Smooth muscle cell (in vitro differentiated cells): ENCODE measurements around the gene SLC12A3. TPM values are rescaled to one million over a fixed set of nuclear protein-coding genes. Genes with fewer than 3 reads are reported as not detected.

Experiments used
- DNase-seq: peaks from one replicate; lab custom pipeline; 2025; ENCODE audit not compliant: unreplicated experiment; lab: John Stamatoyannopoulos, UW
- H2AFZ ChIP-seq: fragments of 200-600 bp; sonication (generic); 2 replicates; pipeline ENCODE4 v1.6.0; 2016; ENCODE audit warnings: antibody characterized with exemption, low read depth, mild to moderate bottlenecking
- H3F3A ChIP-seq: fragments of 200-600 bp; sonication (generic); 2 replicates; pipeline ENCODE4 v1.6.0; 2017; ENCODE audit warnings: antibody characterized with exemption, low read depth
- H3K27ac ChIP-seq: fragments of 200-600 bp; sonication (generic); 2 replicates; pipeline ENCODE4 v1.5.1; 2016; ENCODE audit warnings: low read depth, mild to moderate bottlenecking
- H3K27me3 ChIP-seq: fragments of 200-600 bp; sonication (generic); 2 replicates; pipeline ENCODE4 v1.6.1; 2016; ENCODE audit warnings: low read depth, mild to moderate bottlenecking
- H3K36me3 ChIP-seq: fragments of 200-600 bp; sonication (generic); 2 replicates; pipeline ENCODE4 v1.5.1; 2016; ENCODE audit warnings: low read depth
- H3K4me1 ChIP-seq: fragments of 200-600 bp; sonication (generic); 2 replicates; pipeline ENCODE4 v1.5.1; 2016; ENCODE audit warnings: low read depth
- H3K4me2 ChIP-seq: fragments of 200-600 bp; sonication (generic); 2 replicates; pipeline ENCODE4 v1.6.0; 2016; ENCODE audit warnings: mild to moderate bottlenecking
- H3K4me3 ChIP-seq: fragments of 200-600 bp; sonication (generic); 2 replicates; pipeline ENCODE4 v1.5.1; 2016; ENCODE audit warnings: mild to moderate bottlenecking
- H3K79me2 ChIP-seq: fragments of 200-600 bp; sonication (generic); 2 replicates; pipeline ENCODE4 v1.6.0; 2016; ENCODE audit warnings: low read depth, mild to moderate bottlenecking
- H3K9ac ChIP-seq: fragments of 200-600 bp; sonication (generic); 2 replicates; pipeline ENCODE4 v1.6.0; 2016; ENCODE audit warnings: low read depth
- H3K9me3 ChIP-seq: fragments of 200-600 bp; sonication (generic); replicated peaks from 2 replicates; pipeline ENCODE4 v1.5.1; 2016; ENCODE audit warnings: low read depth
- H4K20me1 ChIP-seq: fragments of 200-600 bp; sonication (generic); 2 replicates; pipeline ENCODE4 v1.6.0; 2016; ENCODE audit warnings: low read depth
- WGBS: methylation state at CpG from one replicate; pipeline ENCODE4 v1.1.7; 2016; ENCODE audit warnings: low lambda C conversion rate; 5-methylcytosine and 5-hydroxymethylcytosine counted together
- polyA plus RNA-seq: library from polyadenylated mRNA; unstranded; fragments of >200 nt; fragmentation: Nextera tagmentation; extraction: Ambion mirVana; gene quantifications from 2 replicates; pipeline ENCODE4 v1.2.1, GENCODE V29; 2016
- total RNA-seq: library from RNA; depleted of rRNA; stranded (reverse); fragments of >200 nt; gene quantifications from 2 replicates; pipeline ENCODE4 v1.2.3, GENCODE V29; 2014
- TF ChIP-seq, protein P1 (sequence below): fragments of 200-600 bp; sonication (generic); IDR thresholded peaks from 2 replicates; pipeline ENCODE4 v1.5.1; 2017; ENCODE audit warnings: borderline replicate concordance, mild to moderate bottlenecking, antibody characterized with exemption; ENCODE audit not compliant: insufficient read depth, poor library complexity, severe bottlenecking

SLC12A3 gene
- total and polyA plus RNA-seq, 2 experiments from 2014 or later, result not detected

DNA sequence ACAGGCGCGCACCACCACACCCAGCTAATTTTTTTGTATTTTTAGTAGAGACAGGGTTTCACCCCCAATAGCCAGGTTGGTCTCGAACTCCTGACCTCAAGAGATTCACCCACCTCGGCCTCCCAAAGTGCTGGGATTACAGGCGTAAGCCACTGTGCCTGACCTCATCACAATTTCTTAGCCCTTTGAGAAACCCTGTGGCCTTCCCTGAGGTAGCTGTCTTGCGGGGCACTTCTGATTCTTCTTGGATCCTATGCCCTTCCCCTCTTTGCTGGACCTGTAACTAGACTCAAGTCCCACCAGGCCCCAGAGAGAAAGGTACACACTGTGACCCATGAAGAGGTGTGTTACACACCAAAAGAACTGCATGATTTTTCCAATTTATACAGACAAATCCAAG is 83.2 kb downstream of the SLC12A3 start:
- Histone ChIP-seq H3K27ac (no peak overlapping the region), H3K9me3 (no peaks in the 10 kb centered on the region), H3K79me2 (no peaks in the 10 kb centered on the region), H3K4me3 (no peak overlapping the region), H3K27me3 (no peaks in the 10 kb centered on the region), H2AFZ (no peak overlapping the region), H3K36me3 (peaks cover 11% of the 10 kb centered on the region), H3K9ac (no peak overlapping the region), H3F3A (peaks cover 31% of the 10 kb centered on the region), H4K20me1 (peaks cover 9% of the 10 kb centered on the region), H3K4me1 (no peaks in the 10 kb centered on the region), H3K4me2 (no peak overlapping the region)
- DNase-seq, result no peak
- TF ChIP-seq, protein P1, sequence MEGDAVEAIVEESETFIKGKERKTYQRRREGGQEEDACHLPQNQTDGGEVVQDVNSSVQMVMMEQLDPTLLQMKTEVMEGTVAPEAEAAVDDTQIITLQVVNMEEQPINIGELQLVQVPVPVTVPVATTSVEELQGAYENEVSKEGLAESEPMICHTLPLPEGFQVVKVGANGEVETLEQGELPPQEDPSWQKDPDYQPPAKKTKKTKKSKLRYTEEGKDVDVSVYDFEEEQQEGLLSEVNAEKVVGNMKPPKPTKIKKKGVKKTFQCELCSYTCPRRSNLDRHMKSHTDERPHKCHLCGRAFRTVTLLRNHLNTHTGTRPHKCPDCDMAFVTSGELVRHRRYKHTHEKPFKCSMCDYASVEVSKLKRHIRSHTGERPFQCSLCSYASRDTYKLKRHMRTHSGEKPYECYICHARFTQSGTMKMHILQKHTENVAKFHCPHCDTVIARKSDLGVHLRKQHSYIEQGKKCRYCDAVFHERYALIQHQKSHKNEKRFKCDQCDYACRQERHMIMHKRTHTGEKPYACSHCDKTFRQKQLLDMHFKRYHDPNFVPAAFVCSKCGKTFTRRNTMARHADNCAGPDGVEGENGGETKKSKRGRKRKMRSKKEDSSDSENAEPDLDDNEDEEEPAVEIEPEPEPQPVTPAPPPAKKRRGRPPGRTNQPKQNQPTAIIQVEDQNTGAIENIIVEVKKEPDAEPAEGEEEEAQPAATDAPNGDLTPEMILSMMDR, result no peak
- WGBS, result 94% methylated on average over 6 of the region's 6 CpGs

DNA sequence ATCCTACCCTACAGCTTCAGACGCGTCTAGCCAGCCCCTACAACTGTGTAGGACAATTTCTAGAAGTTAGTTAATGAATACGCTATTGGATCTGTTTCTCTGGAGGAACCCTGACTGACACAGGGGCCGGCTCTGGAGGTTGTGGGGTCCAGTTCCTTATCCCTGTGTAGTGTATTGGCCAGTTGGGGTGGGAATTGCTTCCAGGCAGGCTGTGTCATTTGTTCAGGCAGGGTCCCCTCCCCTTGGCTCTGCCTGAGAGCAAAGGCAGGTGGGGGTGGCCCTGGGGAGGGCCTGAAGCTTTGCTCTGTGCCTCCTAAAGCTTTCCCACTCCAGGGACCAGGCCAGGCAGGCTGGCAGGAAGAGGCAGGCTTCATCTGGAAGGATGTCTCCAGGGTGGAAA is 85.0 kb downstream of the SLC12A3 start:
- no peaks in the 10 kb centered on the region for H3K9me3 ChIP-seq
- DNase-seq, result no peak
- no peaks in the 10 kb centered on the region for H3K79me2 ChIP-seq
- no peak overlapping the region for H3K4me3 ChIP-seq
- no peaks in the 10 kb centered on the region for H4K20me1 ChIP-seq
- no peak overlapping the region for H3K4me2 ChIP-seq
- peaks cover 13% of the 10 kb centered on the region for H3F3A ChIP-seq
- no peak overlapping the region for H2AFZ ChIP-seq
- no peaks in the 10 kb centered on the region for H3K4me1 ChIP-seq
- no peaks in the 10 kb centered on the region for H3K27me3 ChIP-seq
- no peak overlapping the region for H3K9ac ChIP-seq
- WGBS, result 83% methylated on average over 4 of the region's 4 CpGs
- no peak overlapping the region for H3K27ac ChIP-seq
- TF ChIP-seq, protein P1, result no peak
- no peaks in the 10 kb centered on the region for H3K36me3 ChIP-seq

DNA sequence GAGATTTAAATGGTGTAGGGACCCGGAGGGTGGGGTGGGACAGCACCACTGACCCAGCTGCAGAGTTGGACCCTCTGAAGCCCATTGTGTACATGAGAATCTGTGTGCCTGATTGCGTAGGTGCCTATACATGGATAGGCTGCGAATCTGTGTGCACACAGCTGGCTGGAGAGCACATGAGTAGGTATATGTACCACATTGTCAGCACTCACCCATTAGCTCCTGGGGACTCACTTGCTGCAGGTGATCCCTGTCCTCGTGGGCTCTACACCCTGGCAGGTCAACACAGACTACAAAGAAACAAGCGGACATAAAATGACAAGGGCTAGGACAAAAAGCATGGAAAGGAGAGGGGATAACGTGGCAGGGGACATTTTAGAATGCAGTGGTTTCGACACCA is 85.4 kb downstream of the SLC12A3 start:
- Histone ChIP-seq H3K79me2 (no peaks in the 10 kb centered on the region), H3K36me3 (no peaks in the 10 kb centered on the region), H2AFZ (no peak overlapping the region), H3K4me3 (no peak overlapping the region), H3F3A (peaks cover 10% of the 10 kb centered on the region), H3K27ac (no peak overlapping the region), H3K9ac (no peak overlapping the region), H3K4me1 (no peaks in the 10 kb centered on the region), H3K27me3 (no peaks in the 10 kb centered on the region), H3K9me3 (no peaks in the 10 kb centered on the region), H4K20me1 (no peaks in the 10 kb centered on the region), H3K4me2 (no peak overlapping the region)
- no peak for DNase-seq
- 86% methylated on average over 7 of the region's 7 CpGs for WGBS
- TF ChIP-seq, protein P1, result no peak

DNA sequence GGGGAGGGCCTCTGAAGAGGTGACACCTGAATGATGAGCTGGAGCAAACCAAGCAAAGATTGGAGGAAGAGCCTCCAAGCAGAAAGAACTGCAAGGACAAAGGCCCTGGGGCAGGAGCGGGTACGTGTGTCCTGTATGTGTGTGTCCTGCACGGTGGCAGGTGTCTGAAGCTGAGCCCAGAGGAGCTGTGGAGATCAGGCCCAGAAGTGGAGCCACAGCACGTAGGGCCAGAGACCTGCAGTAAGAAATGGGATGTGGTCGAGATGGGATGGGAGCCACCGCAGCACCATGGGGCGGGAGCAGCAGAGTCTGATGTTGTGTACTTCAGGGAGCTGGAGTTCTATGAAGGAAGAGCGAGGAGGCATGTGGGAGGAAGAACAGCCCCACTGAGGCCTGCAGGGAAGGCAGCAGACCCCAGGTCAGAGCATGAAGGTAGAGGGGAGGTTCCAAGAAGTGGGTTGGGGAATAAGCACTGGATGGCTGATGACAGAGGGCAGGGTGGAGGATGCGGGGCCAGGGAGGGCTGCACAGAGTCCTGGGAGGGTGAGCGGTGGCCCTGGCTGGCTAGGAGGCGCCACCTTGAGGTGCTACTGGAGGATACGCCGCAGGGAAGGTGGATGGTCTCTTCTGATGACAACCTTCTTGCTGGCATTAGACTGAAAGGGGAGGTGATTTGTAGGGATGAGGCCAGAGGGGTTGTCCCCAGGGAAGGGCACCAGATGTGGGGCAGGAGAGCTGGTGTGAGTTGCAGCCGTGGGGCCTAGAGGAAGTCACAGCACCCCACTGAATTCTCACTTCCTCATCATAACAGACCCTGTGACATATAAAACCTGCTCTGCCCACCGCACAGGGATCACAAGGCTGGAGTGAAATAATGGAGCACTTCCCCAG is 86.1 kb downstream of the SLC12A3 start:
- Histone ChIP-seq H3K4me2 (no peak overlapping the region), H3K4me3 (no peak overlapping the region), H3K4me1 (no peaks in the 10 kb centered on the region), H3K36me3 (no peaks in the 10 kb centered on the region), H3K79me2 (no peaks in the 10 kb centered on the region), H2AFZ (no peak overlapping the region), H3K9ac (no peak overlapping the region), H4K20me1 (no peaks in the 10 kb centered on the region), H3K27ac (no peak overlapping the region), H3K9me3 (no peaks in the 10 kb centered on the region), H3F3A (peaks cover 5% of the 10 kb centered on the region), H3K27me3 (no peaks in the 10 kb centered on the region)
- no peak for DNase-seq
- TF ChIP-seq, protein P1, result peak; percentile 39
- 72% methylated on average over 14 of the region's 15 CpGs for WGBS
